Karpas-422 (cell line): ENCODE results near the gene OLFM4. TPM values are rescaled to one million over a fixed set of nuclear protein-coding genes. Genes with fewer than 3 reads are reported as not detected.

Source experiments
- DNase-seq: peaks from one replicate; pipeline ENCODE4 v3.0.0-alpha.2; 2015
- H2AFZ ChIP-seq: fragments of 200-600 bp; sonication (generic); 2 replicates; pipeline ENCODE4 v1.6.1; 2014; ENCODE audit warnings: antibody characterized with exemption, low read length, mixed read lengths
- H3K27ac ChIP-seq: fragments of 200-600 bp; sonication (generic); 2 replicates; pipeline ENCODE4 v1.5.1; 2014; ENCODE audit warnings: mild to moderate bottlenecking, low read length, moderate library complexity
- H3K27me3 ChIP-seq: fragments of 200-600 bp; sonication (generic); 2 replicates; pipeline ENCODE4 v1.6.1; 2014; ENCODE audit warnings: low read length, mixed read lengths
- H3K36me3 ChIP-seq: fragments of 200-600 bp; sonication (generic); 2 replicates; pipeline ENCODE4 v1.6.1; 2014; ENCODE audit warnings: low read length, mixed read lengths; ENCODE audit not compliant: insufficient read depth
- H3K4me1 ChIP-seq: fragments of 200-600 bp; sonication (generic); 2 replicates; pipeline ENCODE4 v1.6.1; 2014; ENCODE audit warnings: mild to moderate bottlenecking, low read length, mixed read lengths
- H3K4me2 ChIP-seq: fragments of 200-600 bp; sonication (generic); 2 replicates; pipeline ENCODE4 v1.6.1; 2014; ENCODE audit warnings: low read length, low read depth, mild to moderate bottlenecking; ENCODE audit not compliant: poor library complexity, severe bottlenecking
- H3K4me3 ChIP-seq: fragments of 200-600 bp; sonication (generic); 2 replicates; pipeline ENCODE4 v1.5.1; 2014; ENCODE audit warnings: mild to moderate bottlenecking, antibody characterized with exemption, low read length, mixed read lengths
- H3K79me2 ChIP-seq: fragments of 200-600 bp; sonication (generic); 2 replicates; pipeline ENCODE4 v1.6.1; 2014; ENCODE audit warnings: mild to moderate bottlenecking, low read length, mixed read lengths
- H3K9ac ChIP-seq: fragments of 200-600 bp; sonication (generic); 2 replicates; pipeline ENCODE4 v1.6.0; 2014; ENCODE audit warnings: low read length
- H3K9me2 ChIP-seq: fragments of 200-600 bp; sonication (generic), shearing (Covaris generic); replicated peaks from 2 replicates; pipeline ENCODE4 v1.6.0; 2014; ENCODE audit warnings: mild to moderate bottlenecking, low read length, moderate library complexity; ENCODE audit not compliant: insufficient read depth
- H3K9me3 ChIP-seq: fragments of 300-700, 200-600 bp; sonication (generic); 2 replicates; pipeline ENCODE4 v1.6.1; 2014; ENCODE audit warnings: low read length, mixed read lengths
- H4K20me1 ChIP-seq: fragments of 200-600 bp; sonication (generic); 2 replicates; pipeline ENCODE4 v1.6.1; 2014; ENCODE audit warnings: mild to moderate bottlenecking, antibody characterized with exemption, low read length, low read depth; ENCODE audit not compliant: insufficient read depth
- total RNA-seq: library from RNA; depleted of rRNA; stranded (reverse); fragments of >200 nt; shearing (Covaris generic); gene quantifications from 2 replicates; pipeline ENCODE4 v1.2.3, GENCODE V29; 2014; ENCODE audit warnings: low replicate concordance

Gene OLFM4
- total RNA-seq, 1 experiment from 2014 or later = not detected

GRCh38 chr13:52994865-52995264 is 33.7 kb upstream of the OLFM4 start:
- no peaks in the 10 kb centered on the region for H3K79me2 ChIP-seq
- no peak for DNase-seq
- no peaks in the 10 kb centered on the region for H4K20me1 ChIP-seq
- H3K27ac ChIP-seq = no peak overlapping the region
- H3K9me3 ChIP-seq = no peaks in the 10 kb centered on the region
- no peak overlapping the region for H3K9ac ChIP-seq
- H3K36me3 ChIP-seq = no peaks in the 10 kb centered on the region
- no peak overlapping the region for H3K4me2 ChIP-seq
- H3K4me1 ChIP-seq = no peaks in the 10 kb centered on the region
- no peaks in the 10 kb centered on the region for H3K27me3 ChIP-seq
- no peaks in the 10 kb centered on the region for H3K9me2 ChIP-seq
- H2AFZ ChIP-seq = no peak overlapping the region
- no peak overlapping the region for H3K4me3 ChIP-seq

DNA sequence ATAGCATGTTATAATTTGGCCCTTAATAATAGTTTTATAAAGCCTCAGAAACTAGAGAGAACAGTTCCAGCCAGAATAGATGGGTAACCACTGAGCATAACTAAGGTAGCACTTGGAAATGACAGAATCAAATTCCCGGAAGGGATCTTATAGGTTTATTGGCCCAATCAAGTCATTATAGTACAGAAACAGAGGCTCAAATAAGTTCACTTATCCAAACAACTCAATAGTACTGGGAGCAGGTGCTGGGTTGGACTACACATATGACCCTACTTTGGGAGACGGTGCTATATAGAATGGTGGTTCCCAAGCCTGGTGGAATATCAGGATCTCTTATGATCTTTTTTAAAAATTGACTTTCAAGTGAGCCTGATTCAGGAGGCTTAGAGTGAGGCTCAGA is 32.7 kb upstream of the OLFM4 start:
- Histone ChIP-seq H2AFZ (no peak overlapping the region), H3K4me3 (no peak overlapping the region), H3K4me1 (no peaks in the 10 kb centered on the region), H3K4me2 (no peak overlapping the region), H4K20me1 (no peaks in the 10 kb centered on the region), H3K27me3 (no peaks in the 10 kb centered on the region), H3K36me3 (no peaks in the 10 kb centered on the region), H3K27ac (no peak overlapping the region), H3K9me3 (no peaks in the 10 kb centered on the region), H3K9ac (no peak overlapping the region), H3K9me2 (no peaks in the 10 kb centered on the region), H3K79me2 (no peaks in the 10 kb centered on the region)
- DNase-seq = no peak

- H3K9ac ChIP-seq = no peak overlapping the region
- no peaks in the 10 kb centered on the region for H3K4me1 ChIP-seq
- no peak overlapping the region for H2AFZ ChIP-seq
- H4K20me1 ChIP-seq = no peaks in the 10 kb centered on the region
- H3K4me2 ChIP-seq = no peak overlapping the region
- H3K27ac ChIP-seq = no peak overlapping the region
- no peaks in the 10 kb centered on the region for H3K9me3 ChIP-seq
- no peak overlapping the region for H3K4me3 ChIP-seq
- H3K27me3 ChIP-seq = no peaks in the 10 kb centered on the region
- H3K79me2 ChIP-seq = no peaks in the 10 kb centered on the region
- H3K36me3 ChIP-seq = no peaks in the 10 kb centered on the region
- DNase-seq = no peak
- no peaks in the 10 kb centered on the region for H3K9me2 ChIP-seq
Observed at GRCh38 chr13:52997951-52998876, 30.4 kb upstream of the OLFM4 start.

- Histone ChIP-seq H3K4me2 (no peak overlapping the region), H3K4me3 (no peak overlapping the region), H3K27me3 (no peaks in the 10 kb centered on the region), H2AFZ (no peak overlapping the region), H4K20me1 (no peaks in the 10 kb centered on the region), H3K9me3 (no peaks in the 10 kb centered on the region), H3K27ac (no peak overlapping the region), H3K9ac (no peak overlapping the region), H3K36me3 (no peaks in the 10 kb centered on the region), H3K9me2 (no peaks in the 10 kb centered on the region), H3K4me1 (no peaks in the 10 kb centered on the region), H3K79me2 (no peaks in the 10 kb centered on the region)
- peak; percentile 19 for DNase-seq
Observed at GRCh38 chr13:52999093-52999696, 29.4 kb upstream of the OLFM4 start.

GRCh38 chr13:53001444-53002225 is 27.0 kb upstream of the OLFM4 start:
- no peak overlapping the region for H3K9ac ChIP-seq
- no peak overlapping the region for H3K4me3 ChIP-seq
- no peaks in the 10 kb centered on the region for H3K9me2 ChIP-seq
- no peaks in the 10 kb centered on the region for H3K36me3 ChIP-seq
- H3K27ac ChIP-seq = no peak overlapping the region
- H2AFZ ChIP-seq = no peak overlapping the region
- no peaks in the 10 kb centered on the region for H3K4me1 ChIP-seq
- H3K4me2 ChIP-seq = no peak overlapping the region
- no peaks in the 10 kb centered on the region for H4K20me1 ChIP-seq
- H3K79me2 ChIP-seq = no peaks in the 10 kb centered on the region
- peak; percentile 27 for DNase-seq
- no peaks in the 10 kb centered on the region for H3K27me3 ChIP-seq
- H3K9me3 ChIP-seq = no peaks in the 10 kb centered on the region

DNA sequence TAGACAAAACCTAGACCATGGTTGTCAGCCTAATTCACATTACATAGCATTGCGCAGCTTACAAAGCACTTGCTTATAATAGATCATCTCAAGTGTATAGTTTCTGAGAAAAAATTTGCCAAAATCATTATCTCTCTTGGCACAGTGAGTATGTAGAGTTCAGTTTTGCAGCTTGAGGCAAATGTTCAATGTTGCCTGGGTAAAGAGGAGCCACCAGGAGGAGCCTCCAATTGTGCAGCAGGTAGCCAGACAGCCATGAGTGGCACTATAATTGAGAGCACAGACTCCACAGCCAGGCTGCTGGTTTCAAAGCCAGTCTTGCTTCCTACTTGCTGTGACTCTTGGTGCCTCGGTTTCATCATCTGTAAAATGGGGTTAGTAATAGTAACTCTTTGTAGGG is 24.0 kb upstream of the OLFM4 start:
- no peak overlapping the region for H3K4me3 ChIP-seq
- H3K9ac ChIP-seq = no peak overlapping the region
- H3K27me3 ChIP-seq = no peaks in the 10 kb centered on the region
- H3K9me3 ChIP-seq = no peaks in the 10 kb centered on the region
- H4K20me1 ChIP-seq = no peaks in the 10 kb centered on the region
- no peaks in the 10 kb centered on the region for H3K36me3 ChIP-seq
- no peak overlapping the region for H2AFZ ChIP-seq
- no peak overlapping the region for H3K27ac ChIP-seq
- H3K9me2 ChIP-seq = no peaks in the 10 kb centered on the region
- H3K4me1 ChIP-seq = no peaks in the 10 kb centered on the region
- H3K79me2 ChIP-seq = no peaks in the 10 kb centered on the region
- DNase-seq = peak; percentile 61
- no peak overlapping the region for H3K4me2 ChIP-seq

- Histone ChIP-seq H3K79me2 (no peaks in the 10 kb centered on the region), H3K4me3 (no peak overlapping the region), H3K36me3 (no peaks in the 10 kb centered on the region), H3K9ac (no peak overlapping the region), H3K4me1 (no peaks in the 10 kb centered on the region), H3K27me3 (no peaks in the 10 kb centered on the region), H3K27ac (no peak overlapping the region), H3K9me2 (no peaks in the 10 kb centered on the region), H3K4me2 (no peak overlapping the region), H4K20me1 (no peaks in the 10 kb centered on the region), H2AFZ (no peak overlapping the region), H3K9me3 (no peaks in the 10 kb centered on the region)
- DNase-seq = no peak
Observed at GRCh38 chr13:53005626-53006025, 23.0 kb upstream of the OLFM4 start.

- H3K4me2 ChIP-seq = no peak overlapping the region
- no peaks in the 10 kb centered on the region for H3K9me3 ChIP-seq
- DNase-seq = peak; percentile 39
- no peak overlapping the region for H3K4me3 ChIP-seq
- H3K4me1 ChIP-seq = peaks cover 4% of the 10 kb centered on the region
- H3K27me3 ChIP-seq = no peaks in the 10 kb centered on the region
- no peak overlapping the region for H2AFZ ChIP-seq
- H3K79me2 ChIP-seq = no peaks in the 10 kb centered on the region
- H3K9me2 ChIP-seq = no peaks in the 10 kb centered on the region
- H3K9ac ChIP-seq = no peak overlapping the region
- no peaks in the 10 kb centered on the region for H3K36me3 ChIP-seq
- no peaks in the 10 kb centered on the region for H4K20me1 ChIP-seq
- H3K27ac ChIP-seq = no peak overlapping the region
Observed at GRCh38 chr13:53007872-53008271, 20.7 kb upstream of the OLFM4 start.
